HCT116 (cell line): ENCODE measurements around the gene PYGO2. TPM values are rescaled to one million over a fixed set of nuclear protein-coding genes. Genes with fewer than 3 reads are reported as not detected.

Experiments
- ATAC-seq: fragments of 200-7000 bp; cut with Tn5 transposase; 2 replicates; pipeline ENCODE4 v1.9.1; 2020; ENCODE audit warnings: mild to moderate bottlenecking, moderate library complexity
- BruUV-seq: library from RNA; stranded (reverse); fragments of 400-500 nt; replicated peaks from 2 replicates; lab custom pipeline; 2021; lab: Mats Ljungman, UMichigan
- CTCF ChIA-PET: fragments of 300-600 bp; sonication (Branson Sonifier 250); formaldehyde crosslinking; loops from one replicate; lab custom pipeline; 2021; ENCODE audit warnings: antibody characterized with exemption; lab: Charles Lee
- POLR2A ChIA-PET: fragments of 300-600, 350-600 bp; sonication (Branson Sonifier 250); formaldehyde crosslinking; loops from one replicate; lab custom pipeline; 2021; ENCODE audit warnings: antibody characterized with exemption; lab: Charles Lee
- RAD21 ChIA-PET, 2 experiments: fragments of 300-600 bp; sonication (Branson Sonifier 250); formaldehyde crosslinking; loops; one replicate each; lab custom pipeline; 2023; ENCODE audit warnings: low total read pairs in 2 of 2; ENCODE audit not compliant: uncharacterized antibody in 2 of 2, unreplicated experiment in 2 of 2, low non-redundant PET in 1 of 2; lab: Charles Lee
- DNase-seq: peaks from one replicate; pipeline ENCODE4 v3.0.0-alpha.2; 2010; ENCODE audit warnings: low read depth, low spot score
- H2AFZ ChIP-seq: fragments of 200-600 bp; shearing (Covaris generic), sonication (generic); 2 replicates; pipeline ENCODE4 v1.6.1; 2017; ENCODE audit warnings: low read depth, mixed run types, mixed read lengths, antibody characterized with exemption, low read length; ENCODE audit not compliant: poor library complexity, severe bottlenecking
- H3K27ac ChIP-seq: 2 replicates; pipeline ENCODE4 v1.5.1; 2012; ENCODE audit warnings: low read depth, low read length
- H3K27me3 ChIP-seq: fragments of 200-600 bp; sonication (generic); 2 replicates; pipeline ENCODE4 v1.6.1; 2016; ENCODE audit warnings: mixed run types, low read length, mixed read lengths; ENCODE audit not compliant: insufficient read depth
- H3K36me3 ChIP-seq, 2 experiments: fragments of 200-500 bp in 1 of 2; fragments of 200-600 bp in 1 of 2; sonication (Bioruptor generic) in 1 of 2; sonication (generic) in 1 of 2; 2 replicates each; pipeline versions ENCODE4 v1.5.1 to v1.6.1; 2014 to 2016; ENCODE audit warnings: low read length in 2 of 2, inconsistent platforms in 1 of 2, mixed read lengths in 1 of 2, mixed run types in 1 of 2; ENCODE audit not compliant: insufficient read depth in 2 of 2, control insufficient read depth in 1 of 2
- H3K4me1 ChIP-seq, 2 experiments: fragments of 200-600 bp in 1 of 2; sonication (generic) in 1 of 2; 2 replicates each; pipeline versions ENCODE4 v1.5.1 to v1.6.1; 2012 to 2017; ENCODE audit warnings: low read length in 2 of 2, inconsistent platforms in 1 of 2, mild to moderate bottlenecking in 1 of 2, mixed read lengths in 1 of 2, mixed run types in 1 of 2, moderate library complexity in 1 of 2; ENCODE audit not compliant: insufficient read depth in 2 of 2, control insufficient read depth in 1 of 2
- H3K4me2 ChIP-seq: fragments of 200-600 bp; sonication (generic); 2 replicates; pipeline ENCODE4 v1.6.1; 2017; ENCODE audit warnings: mixed run types, low read length, mixed read lengths
- H3K4me3 ChIP-seq, 2 experiments: fragments of 200-600 bp in 1 of 2; sonication (generic) in 1 of 2; replicated peaks in 1 of 2; 2 replicates each; pipeline ENCODE4 v1.5.1; 2011 to 2016; ENCODE audit warnings: low read length in 2 of 2, control low read depth in 1 of 2, low read depth in 1 of 2, mild to moderate bottlenecking in 1 of 2, mixed read lengths in 1 of 2, mixed run types in 1 of 2
- H3K79me2 ChIP-seq: fragments of 200-600 bp; sonication (generic); 2 replicates; pipeline ENCODE4 v1.6.1; 2017; ENCODE audit warnings: mild to moderate bottlenecking, mixed run types, low read length, moderate library complexity, mixed read lengths; ENCODE audit not compliant: insufficient read depth
- H3K9ac ChIP-seq: fragments of 200-600 bp; sonication (generic); 2 replicates; pipeline ENCODE4 v1.6.1; 2016; ENCODE audit warnings: low read length, mixed read lengths
- H3K9me2 ChIP-seq: fragments of 200-600 bp; sonication (generic), shearing (Covaris generic); 2 replicates; pipeline ENCODE4 v1.6.1; 2017; ENCODE audit warnings: mixed run types, mild to moderate bottlenecking, moderate library complexity; ENCODE audit not compliant: insufficient read depth
- H3K9me3 ChIP-seq, 2 experiments: fragments of 200-500 bp in 1 of 2; fragments of 200-600 bp in 1 of 2; sonication (Bioruptor generic) in 1 of 2; sonication (generic) in 1 of 2; 2 replicates each; pipeline ENCODE4 v1.6.1; 2014 to 2017; ENCODE audit warnings: low read length in 2 of 2, mixed read lengths in 2 of 2, inconsistent platforms in 1 of 2, low read depth in 1 of 2, mild to moderate bottlenecking in 1 of 2, mixed run types in 1 of 2, moderate library complexity in 1 of 2; ENCODE audit not compliant: control insufficient read depth in 1 of 2, insufficient read depth in 1 of 2
- H4K20me1 ChIP-seq: fragments of 200-600 bp; sonication (generic), shearing (Covaris generic); 2 replicates; pipeline ENCODE4 v1.6.1; 2017; ENCODE audit warnings: mixed run types, mild to moderate bottlenecking, moderate library complexity; ENCODE audit not compliant: insufficient read depth
- CBX3 ChIP-seq: IDR thresholded peaks from 2 replicates; pipeline ENCODE4 v1.6.1; 2012; ENCODE audit warnings: low read depth
- CTCF ChIP-seq, 3 experiments: fragments of 200-600 bp in 1 of 3; sonication (generic) in 1 of 3; IDR thresholded peaks in 2 of 3; conservative IDR thresholded peaks in 1 of 3; 2 replicates each; pipeline ENCODE4 v1.5.1; 2012 to 2017; ENCODE audit warnings: low read depth in 2 of 3, low read length in 2 of 3, antibody characterized with exemption in 1 of 3, borderline replicate concordance in 1 of 3, control low read depth in 1 of 3, mild to moderate bottlenecking in 1 of 3, mixed read lengths in 1 of 3, mixed run types in 1 of 3, moderate library complexity in 1 of 3; ENCODE audit not compliant: insufficient read depth in 1 of 3
- REST ChIP-seq: IDR thresholded peaks from 2 replicates; pipeline ENCODE4 v1.6.1; 2012; ENCODE audit warnings: low read depth
- intact Hi-C: fragments of 100-400 bp; cut with micrococcal nuclease; formaldehyde crosslinking; loops from 2 replicates; pipeline ENCODE4 v1.10.0; 2022
- total RNA-seq: library from RNA; stranded (reverse); gene quantifications from one replicate; pipeline ENCODE4 v1.2.1, GENCODE V29; 2021; ENCODE audit not compliant: unreplicated experiment
- TF ChIP-seq, protein P1 (sequence below): IDR thresholded peaks from 2 replicates; pipeline ENCODE4 v1.6.1; 2012

The PYGO2 gene
- total RNA-seq, 1 experiment from 2014 or later: 37.2 TPM

DNA sequence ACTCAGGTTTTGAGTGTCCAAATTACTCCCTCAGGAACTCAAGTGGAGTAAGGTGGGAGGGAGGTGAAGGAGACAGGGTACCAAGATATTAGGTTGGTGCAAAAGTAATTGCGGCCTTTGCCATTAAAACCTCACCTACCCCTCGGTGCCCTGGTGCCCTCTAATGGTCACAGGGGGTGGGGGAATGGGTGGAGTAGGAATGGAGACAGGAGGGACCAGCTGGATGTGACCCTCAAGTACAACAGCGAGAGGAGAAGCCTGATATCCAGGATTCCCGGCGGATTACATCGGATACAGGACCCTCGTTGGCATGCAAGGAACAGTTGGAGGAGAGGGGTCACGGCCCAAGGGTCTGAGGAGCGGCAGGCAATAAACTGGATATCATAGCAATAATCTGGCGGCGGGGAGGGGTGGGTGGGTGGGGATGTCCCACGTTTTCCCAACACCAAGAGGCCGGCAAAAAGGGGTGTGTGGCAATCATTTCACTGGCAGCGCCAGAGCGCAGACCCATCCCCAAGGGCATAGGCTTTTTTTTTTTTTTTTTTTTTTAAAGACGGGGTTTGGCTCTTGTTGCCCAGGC lies 36.7 kb upstream of the PYGO2 start:
- Histone ChIP-seq H3K4me2 (peak overlapping the region; percentile 96), H3K4me3 (no peak overlapping the region), H3K27me3 (no peaks in the 10 kb centered on the region), H3K9ac (no peak overlapping the region), H3K4me1 (peaks cover 28 to 66% of the 10 kb centered on the region in 2 experiments), H3K27ac (peak overlapping the region; percentile 99), H3K9me3 (no peaks in the 10 kb centered on the region), H2AFZ (no peak overlapping the region), H3K36me3 (no peaks in the 10 kb centered on the region), H3K9me2 (no peaks in the 10 kb centered on the region), H3K79me2 (peaks cover 7% of the 10 kb centered on the region)
- RAD21 ChIA-PET: interaction anchor here in 1 of 2 experiments (1.7 kb wide), 1 partner anchor 37 kb away, joined by 5 read pairs; the partner anchor contains the start of gene PYGO2
- DNase-seq (no peak), ATAC-seq (no peak)
- POLR2A ChIA-PET: interaction anchor here (0.9 to 2.5 kb wide), 3 partner anchors 25 to 47 kb away, joined by 6 to 22 read pairs (median 9); partner anchors contain the start of gene SHC1
- TF ChIP-seq, protein P1, sequence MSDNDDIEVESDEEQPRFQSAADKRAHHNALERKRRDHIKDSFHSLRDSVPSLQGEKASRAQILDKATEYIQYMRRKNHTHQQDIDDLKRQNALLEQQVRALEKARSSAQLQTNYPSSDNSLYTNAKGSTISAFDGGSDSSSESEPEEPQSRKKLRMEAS: no peak
- TF ChIP-seq REST (no peak), CBX3 (no peak), CTCF (IDR thresholded peaks at IDR 0.05 in 2 of 3, conservative IDR thresholded peaks at IDR 0.05 in 1 of 3; ENCODE audit: borderline replicate concordance in 1 of 3, insufficient read depth in 1 of 3, low read depth in 2 of 3, low read length in 2 of 3) (peak in 2 of 3 experiments; percentile 22 to 29; a peak in 1 of 6 replicates)
- TF ChIP-seq, all 23 proteins: peak for 1
- intact Hi-C loops: loop anchor here (2.0 to 5.0 kb wide), 2 partner anchors 36 to 439 kb away; partner anchors contain the start of genes PYGO2 and UBE2Q1
- CTCF ChIA-PET: interaction anchor here (1.0 to 2.6 kb wide), 13 partner anchors 10 to 88 kb away, joined by 3 to 25 read pairs (median 7); partner anchors contain the start of genes ADAM15, FLAD1, PBXIP1 and PYGO2
- BruUV-seq: no TSS peak
- H4K20me1 ChIP-seq: no peaks in the 10 kb centered on the region
